Skin epidermis (tissue), 12 donors: Measurements from ENCODE around the gene DCLK1.

Source experiments
- H3K27ac ChIP-seq, 21 experiments: fragments of 200-600 bp; sonication (generic) in 11 of 21; one replicate each; pipeline ENCODE4 v1.5.0; 2020; ENCODE audit warnings: mild to moderate bottlenecking in 3 of 21, inconsistent platforms in 2 of 21, moderate library complexity in 2 of 21
- H3K4me3 ChIP-seq, 7 experiments: fragments of 200-600 bp; sonication (generic) in 2 of 7; one replicate each; pipeline ENCODE4 v1.5.0; 2020; ENCODE audit warnings: inconsistent platforms in 2 of 7, mild to moderate bottlenecking in 2 of 7, moderate library complexity in 1 of 7

Gene DCLK1

GRCh38 chr13:35964863-35965180, 166.4 kb downstream of the DCLK1 start:
- Histone ChIP-seq H3K4me3 (no peak overlapping the region), H3K27ac (peak overlapping the region in 1 of 21 experiments; percentile 64)

GRCh38 chr13:35964011-35964862, 166.9 kb downstream of the DCLK1 start:
- no peak overlapping the region for H3K4me3 ChIP-seq
- no peak overlapping the region for H3K27ac ChIP-seq

GRCh38 chr13:35961461-35962220, 169.5 kb downstream of the DCLK1 start:
- Histone ChIP-seq H3K4me3 (no peak overlapping the region), H3K27ac (no peak overlapping the region)

GRCh38 chr13:35961002-35961401, 170.2 kb downstream of the DCLK1 start:
- Histone ChIP-seq H3K27ac (no peak overlapping the region), H3K4me3 (no peak overlapping the region)

GRCh38 chr13:35957996-35958395, 173.2 kb downstream of the DCLK1 start:
- Histone ChIP-seq H3K27ac (peak overlapping the region in 1 of 21 experiments; percentile 50), H3K4me3 (no peak overlapping the region)

- no peak overlapping the region for H3K4me3 ChIP-seq
- H3K27ac ChIP-seq: peak overlapping the region in 1 of 21 experiments; percentile 72
Measured at GRCh38 chr13:35957241-35957731, 173.9 kb downstream of the DCLK1 start.

GRCh38 chr13:35956074-35956473, 175.1 kb downstream of the DCLK1 start:
- Histone ChIP-seq H3K4me3 (no peak overlapping the region), H3K27ac (peak overlapping the region in 3 of 21 experiments; percentile 4 to 72 (median 7))

- Histone ChIP-seq H3K27ac (no peak overlapping the region), H3K4me3 (no peak overlapping the region)
Measured at GRCh38 chr13:35954207-35954560, 177.0 kb downstream of the DCLK1 start.

- Histone ChIP-seq H3K27ac (no peak overlapping the region), H3K4me3 (no peak overlapping the region)
Measured at GRCh38 chr13:35953537-35954206, 177.5 kb downstream of the DCLK1 start.

GRCh38 chr13:35947315-35947714, 183.9 kb downstream of the DCLK1 start:
- Histone ChIP-seq H3K4me3 (no peak overlapping the region), H3K27ac (no peak overlapping the region)

GRCh38 chr13:35945368-35945767, 185.8 kb downstream of the DCLK1 start:
- Histone ChIP-seq H3K4me3 (no peak overlapping the region), H3K27ac (no peak overlapping the region)

GRCh38 chr13:35941374-35941773, 189.8 kb downstream of the DCLK1 start:
- Histone ChIP-seq H3K27ac (no peak overlapping the region), H3K4me3 (no peak overlapping the region)

GRCh38 chr13:35940734-35941133, 190.4 kb downstream of the DCLK1 start:
- H3K27ac ChIP-seq: no peak overlapping the region
- no peak overlapping the region for H3K4me3 ChIP-seq

GRCh38 chr13:35936246-35936978, 194.8 kb downstream of the DCLK1 start:
- no peak overlapping the region for H3K27ac ChIP-seq

GRCh38 chr13:35930665-35931631, 200.2 kb downstream of the DCLK1 start:
- no peak overlapping the region for H3K4me3 ChIP-seq
- no peak overlapping the region for H3K27ac ChIP-seq

More at GRCh38 chr13:35936246-35936978, 194.8 kb downstream of the DCLK1 start:
- no peak overlapping the region for H3K4me3 ChIP-seq

GRCh38 chr13:35927567-35928021, 203.6 kb downstream of the DCLK1 start:
- H3K4me3 ChIP-seq: no peak overlapping the region
- peak overlapping the region in 4 of 21 experiments; percentile 9 to 63 (median 25) for H3K27ac ChIP-seq

- no peak overlapping the region for H3K4me3 ChIP-seq
- H3K27ac ChIP-seq: peak overlapping the region in 1 of 21 experiments; percentile 28
Measured at GRCh38 chr13:35926859-35927530, 204.2 kb downstream of the DCLK1 start.

- H3K27ac ChIP-seq: no peak overlapping the region
- H3K4me3 ChIP-seq: no peak overlapping the region
Measured at GRCh38 chr13:35925669-35926068, 205.5 kb downstream of the DCLK1 start.
